Ishikawa (cell line): ENCODE data around the gene ARMC3.

Source experiments
- EP300 ChIP-seq: IDR thresholded peaks from 2 replicates; pipeline ENCODE4 v1.6.1; 2012; ENCODE audit warnings: borderline replicate concordance
- FOXM1 ChIP-seq: IDR thresholded peaks from 2 replicates; pipeline ENCODE4 v1.6.1; 2012; ENCODE audit warnings: low read depth, borderline replicate concordance
- MAX ChIP-seq: IDR thresholded peaks from 2 replicates; pipeline ENCODE4 v1.6.1; 2012
- NFIC ChIP-seq: IDR thresholded peaks from 2 replicates; pipeline ENCODE4 v1.6.1; 2012
- RAD21 ChIP-seq: IDR thresholded peaks from 2 replicates; pipeline ENCODE4 v1.6.1; 2012; ENCODE audit warnings: low read depth
- REST ChIP-seq: IDR thresholded peaks from 2 replicates; pipeline ENCODE4 v1.6.1; 2012; ENCODE audit warnings: low read depth, mild to moderate bottlenecking
- TEAD4 ChIP-seq: IDR thresholded peaks from 2 replicates; pipeline ENCODE4 v1.6.1; 2012
- YY1 ChIP-seq: IDR thresholded peaks from 2 replicates; pipeline ENCODE4 v1.6.1; 2012; ENCODE audit warnings: low read depth
- ZBTB7A ChIP-seq: IDR thresholded peaks from 2 replicates; pipeline ENCODE4 v1.6.1; 2012; ENCODE audit warnings: low read depth

GRCh38 chr10:23015021-23015707 is 87.3 kb downstream of the ARMC3 start:
- TF ChIP-seq REST (no peak), EP300 (no peak), ZBTB7A (no peak), NFIC (no peak), MAX (no peak), YY1 (no peak), FOXM1 (no peak), RAD21 (no peak), TEAD4 (no peak)
